Fibroblast of lung (primary cell): ENCODE measurements around the gene ATAD3B.

ENCODE experiments used
- EZH2 ChIP-seq: IDR thresholded peaks from 2 replicates; pipeline ENCODE4 v1.5.1; 2012; ENCODE audit warnings: low read length, control low read depth, mild to moderate bottlenecking; ENCODE audit errors: missing control alignments
- TF ChIP-seq, protein P1 (sequence below), 2 donors: IDR thresholded peaks in 1 of 2; conservative IDR thresholded peaks in 1 of 2; 1 replicate in 1 of 2; 2 replicates in 1 of 2; pipeline ENCODE4 v1.5.1; 2011 to 2012; ENCODE audit warnings: low read length in 2 of 2, control low read depth in 1 of 2, inconsistent platforms in 1 of 2, low read depth in 1 of 2, mild to moderate bottlenecking in 1 of 2

DNA sequence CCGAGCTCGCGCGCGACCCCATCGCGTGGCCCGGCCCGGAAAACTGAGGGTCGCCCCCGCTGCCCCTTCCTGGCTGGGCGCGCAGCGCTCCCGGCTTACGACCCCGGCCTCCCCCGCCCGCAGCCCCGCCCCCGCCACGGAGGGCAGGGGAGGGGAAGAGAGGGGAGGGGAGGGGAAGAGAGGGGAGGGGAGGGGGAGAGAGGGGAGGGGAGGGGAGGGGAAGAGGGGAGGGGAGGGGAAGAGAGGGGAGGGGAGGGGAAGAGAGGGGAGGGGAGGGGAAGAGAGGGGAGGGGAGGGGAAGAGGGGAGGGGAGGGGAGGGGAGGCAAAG is 43.8 kb upstream of the ATAD3B start:
- TF ChIP-seq EZH2: no peak
- TF ChIP-seq, protein P1, sequence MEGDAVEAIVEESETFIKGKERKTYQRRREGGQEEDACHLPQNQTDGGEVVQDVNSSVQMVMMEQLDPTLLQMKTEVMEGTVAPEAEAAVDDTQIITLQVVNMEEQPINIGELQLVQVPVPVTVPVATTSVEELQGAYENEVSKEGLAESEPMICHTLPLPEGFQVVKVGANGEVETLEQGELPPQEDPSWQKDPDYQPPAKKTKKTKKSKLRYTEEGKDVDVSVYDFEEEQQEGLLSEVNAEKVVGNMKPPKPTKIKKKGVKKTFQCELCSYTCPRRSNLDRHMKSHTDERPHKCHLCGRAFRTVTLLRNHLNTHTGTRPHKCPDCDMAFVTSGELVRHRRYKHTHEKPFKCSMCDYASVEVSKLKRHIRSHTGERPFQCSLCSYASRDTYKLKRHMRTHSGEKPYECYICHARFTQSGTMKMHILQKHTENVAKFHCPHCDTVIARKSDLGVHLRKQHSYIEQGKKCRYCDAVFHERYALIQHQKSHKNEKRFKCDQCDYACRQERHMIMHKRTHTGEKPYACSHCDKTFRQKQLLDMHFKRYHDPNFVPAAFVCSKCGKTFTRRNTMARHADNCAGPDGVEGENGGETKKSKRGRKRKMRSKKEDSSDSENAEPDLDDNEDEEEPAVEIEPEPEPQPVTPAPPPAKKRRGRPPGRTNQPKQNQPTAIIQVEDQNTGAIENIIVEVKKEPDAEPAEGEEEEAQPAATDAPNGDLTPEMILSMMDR (conservative IDR thresholded peaks at IDR 0.05 in 1 of 2, IDR thresholded peaks at IDR 0.05 in 1 of 2; ENCODE audit: low read depth in 1 of 2, low read length in 2 of 2): no peak
